HG03571 (cell line): Measurements from ENCODE around the gene BLACAT1.
"Not testable (repeated sequence)": the region's sequence is repeated elsewhere in the genome, so short reads cannot be mapped to it uniquely, and the experiment has no call there.

ENCODE experiments used
- ATAC-seq: cut with Tn5 transposase; IDR thresholded peaks from one replicate; pipeline ENCODE4 v1.9.1; 2021; ENCODE audit not compliant: unreplicated experiment

BLACAT1 gene

DNA sequence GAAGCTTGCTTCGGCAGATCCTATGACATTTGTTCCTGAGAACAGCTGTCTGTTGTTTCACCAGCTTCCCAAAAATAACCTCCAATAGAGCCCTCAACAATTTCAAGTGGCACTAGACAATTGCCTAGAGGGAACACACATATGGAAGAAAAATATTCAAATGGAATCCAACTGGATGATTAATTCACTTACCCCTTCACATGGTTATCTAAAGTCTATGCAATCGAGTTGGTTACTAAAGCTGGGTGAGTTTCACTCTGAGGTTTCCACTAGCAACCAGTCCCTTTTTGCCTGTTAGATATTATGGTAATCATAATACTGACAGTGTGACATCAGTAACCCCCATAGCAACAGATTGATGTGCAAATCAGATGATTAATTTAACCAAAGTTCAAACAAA, 34.0 kb downstream of the BLACAT1 start, which contains the start of gene LEMD1:
LEMD1 (minus strand) TSS at position 259 of the 400 bp plus-strand sequence. CDS start 1,520 bp downstream, outside the sequence.
- no peak for ATAC-seq

DNA sequence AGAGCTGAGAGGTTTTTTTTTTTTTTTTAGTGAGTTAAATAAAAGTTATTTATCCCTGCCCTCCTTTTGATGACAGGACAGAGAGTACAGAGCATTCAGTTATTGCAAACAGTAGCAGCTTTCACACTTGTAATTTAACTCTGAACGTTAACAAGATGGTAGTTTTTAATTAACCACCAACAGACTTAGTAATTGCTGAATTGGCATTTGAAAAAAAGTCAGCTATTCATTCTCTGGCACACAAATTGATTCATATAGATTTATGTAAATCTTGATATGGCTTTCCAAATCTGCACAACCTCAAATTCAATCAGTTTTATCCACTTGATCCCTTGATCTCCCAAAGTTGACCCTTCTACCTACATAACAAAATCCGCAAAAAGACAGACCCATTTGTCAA, 34.9 kb downstream of the BLACAT1 start:
- no peak for ATAC-seq

DNA sequence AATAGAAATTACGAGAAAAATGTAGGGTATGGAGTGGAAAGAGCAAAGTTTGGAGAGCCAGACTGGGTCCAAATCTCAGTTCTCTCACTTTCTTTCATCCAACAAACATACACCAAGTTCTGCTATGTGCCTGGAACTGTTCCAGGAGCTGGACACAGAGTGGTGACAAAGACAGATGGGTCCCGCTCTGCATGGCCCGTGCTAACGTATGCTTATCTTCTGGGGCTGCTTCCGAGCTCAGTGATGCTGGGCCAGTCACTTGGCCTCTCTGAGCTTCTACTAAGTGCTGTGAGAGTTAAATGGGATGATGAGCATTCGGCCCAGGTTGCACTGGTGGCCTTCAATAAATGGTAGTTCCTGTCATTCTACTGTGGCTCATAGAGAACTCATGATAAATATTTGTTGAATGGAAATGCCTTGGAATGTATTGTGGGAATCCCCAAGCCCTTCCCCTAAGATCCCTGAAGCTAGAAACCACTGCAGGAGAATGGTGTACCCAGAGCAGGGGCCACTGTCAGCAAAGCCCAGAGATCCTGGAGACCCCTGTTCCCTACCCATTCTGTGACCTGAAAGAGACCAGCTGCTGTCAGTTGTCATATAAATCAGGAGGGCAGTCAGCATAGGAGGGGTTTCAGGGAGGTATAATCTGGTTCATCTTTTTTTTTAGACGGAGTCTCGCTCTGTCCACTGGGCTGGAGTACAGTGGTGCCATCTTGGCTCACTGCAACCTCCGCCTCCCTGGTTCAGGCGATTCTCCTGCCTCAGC, 37.8 kb downstream of the BLACAT1 start:
- no peak for ATAC-seq

DNA sequence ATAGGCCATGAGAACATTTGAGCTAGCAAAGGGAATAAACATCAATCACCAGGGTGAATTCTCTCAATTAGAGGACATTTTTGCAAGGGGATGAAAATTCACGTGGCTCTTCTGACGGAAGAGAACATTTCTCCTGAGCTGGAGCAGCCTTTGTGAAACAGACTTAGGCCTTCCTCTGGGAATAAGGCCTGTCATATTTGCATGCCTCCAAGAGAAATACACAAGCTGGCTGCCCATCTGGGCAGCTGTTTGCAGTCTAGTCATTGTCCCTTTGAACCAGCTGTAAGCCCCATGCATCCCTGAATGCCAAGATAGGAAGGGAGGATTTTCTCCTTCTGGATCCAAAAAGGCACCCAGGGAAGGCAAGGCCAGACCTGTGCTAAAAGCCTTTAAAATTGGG, 39.5 kb downstream of the BLACAT1 start:
- ATAC-seq: no peak

DNA sequence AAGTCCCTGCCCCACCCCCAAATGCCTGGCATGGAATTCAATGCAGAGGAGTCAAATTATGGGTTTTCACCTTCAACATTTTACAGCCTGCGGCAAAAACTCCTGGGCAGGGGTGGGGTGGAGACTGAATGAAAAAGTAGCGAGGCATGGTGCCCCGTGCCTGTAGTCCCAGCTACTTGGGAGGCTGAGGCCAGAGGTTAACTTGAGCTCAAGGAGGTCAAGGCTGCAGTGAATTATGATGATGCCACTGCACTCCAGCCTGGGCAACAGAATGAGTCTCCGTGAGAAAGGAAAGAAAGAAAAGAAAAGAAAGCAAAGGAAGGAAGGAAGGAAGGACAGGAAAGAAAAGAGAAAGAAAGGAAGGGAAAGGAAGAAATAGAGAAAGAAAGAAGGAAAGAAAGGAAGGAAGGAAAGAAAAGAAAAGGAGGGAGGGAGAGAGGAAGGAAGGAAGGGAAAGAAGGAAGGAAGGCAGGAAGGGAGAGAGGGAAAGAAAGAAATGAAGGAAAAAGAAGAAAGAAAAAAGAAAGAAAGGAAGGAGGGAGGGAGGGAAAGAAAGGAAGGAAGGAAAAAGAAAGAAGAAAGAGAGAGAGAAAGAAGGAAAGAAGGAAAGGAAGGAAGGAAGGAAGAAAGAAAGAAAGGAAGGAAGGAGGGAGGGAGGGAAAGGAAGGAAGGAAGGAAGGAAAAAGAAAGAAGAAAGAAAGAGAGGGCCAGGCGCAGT, 45.1 kb downstream of the BLACAT1 start:
- ATAC-seq: no peak

DNA sequence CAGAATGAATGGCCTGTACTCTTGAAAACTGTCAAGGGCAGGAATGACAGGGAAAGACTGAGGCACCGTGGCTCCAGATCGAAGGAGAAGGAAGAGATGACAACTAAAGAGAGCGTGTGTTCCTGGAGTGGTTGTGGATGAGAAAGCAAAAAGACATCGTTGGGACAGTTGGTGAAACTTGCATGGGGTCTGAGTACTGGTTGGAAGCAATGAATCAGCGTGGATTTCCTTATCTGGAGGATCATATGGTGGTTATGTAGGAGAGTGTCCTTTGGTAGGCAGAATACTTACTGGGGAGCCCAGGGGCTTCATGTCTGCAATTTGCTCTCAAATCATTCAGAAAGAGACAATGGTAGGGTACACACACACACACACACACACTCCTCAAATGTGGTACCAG, 47.9 kb downstream of the BLACAT1 start:
- no peak for ATAC-seq

DNA sequence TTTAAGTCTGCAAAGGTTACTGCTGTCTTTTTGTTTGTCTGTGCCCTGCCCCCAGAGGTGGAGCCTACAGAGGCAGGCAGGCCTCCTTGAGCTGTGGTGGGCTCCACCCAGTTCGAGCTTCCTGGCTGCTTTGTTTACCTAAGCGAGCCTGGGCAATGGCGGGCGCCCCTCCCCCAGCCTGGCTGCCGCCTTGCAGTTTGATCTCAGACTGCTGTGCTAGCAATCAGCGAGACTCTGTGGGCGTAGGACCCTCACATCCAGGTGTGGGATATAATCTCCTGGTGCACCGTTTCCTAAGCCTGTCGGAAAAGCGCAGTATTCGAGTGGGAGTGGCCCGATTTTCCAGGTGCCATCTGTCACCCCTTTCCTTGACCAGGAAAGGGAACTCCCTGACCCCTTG, 49.6 kb downstream of the BLACAT1 start:
- ATAC-seq: not testable (repeated sequence)
